ENCODE results near the gene SFI1.
A peak's percentile ranks its signal among the peaks of the same experiment; 100 is the strongest.
"Not testable (repeated sequence)": the region's sequence is repeated elsewhere in the genome, so short reads cannot be mapped to it uniquely, and the experiment has no call there.

Gene SFI1, protein sequence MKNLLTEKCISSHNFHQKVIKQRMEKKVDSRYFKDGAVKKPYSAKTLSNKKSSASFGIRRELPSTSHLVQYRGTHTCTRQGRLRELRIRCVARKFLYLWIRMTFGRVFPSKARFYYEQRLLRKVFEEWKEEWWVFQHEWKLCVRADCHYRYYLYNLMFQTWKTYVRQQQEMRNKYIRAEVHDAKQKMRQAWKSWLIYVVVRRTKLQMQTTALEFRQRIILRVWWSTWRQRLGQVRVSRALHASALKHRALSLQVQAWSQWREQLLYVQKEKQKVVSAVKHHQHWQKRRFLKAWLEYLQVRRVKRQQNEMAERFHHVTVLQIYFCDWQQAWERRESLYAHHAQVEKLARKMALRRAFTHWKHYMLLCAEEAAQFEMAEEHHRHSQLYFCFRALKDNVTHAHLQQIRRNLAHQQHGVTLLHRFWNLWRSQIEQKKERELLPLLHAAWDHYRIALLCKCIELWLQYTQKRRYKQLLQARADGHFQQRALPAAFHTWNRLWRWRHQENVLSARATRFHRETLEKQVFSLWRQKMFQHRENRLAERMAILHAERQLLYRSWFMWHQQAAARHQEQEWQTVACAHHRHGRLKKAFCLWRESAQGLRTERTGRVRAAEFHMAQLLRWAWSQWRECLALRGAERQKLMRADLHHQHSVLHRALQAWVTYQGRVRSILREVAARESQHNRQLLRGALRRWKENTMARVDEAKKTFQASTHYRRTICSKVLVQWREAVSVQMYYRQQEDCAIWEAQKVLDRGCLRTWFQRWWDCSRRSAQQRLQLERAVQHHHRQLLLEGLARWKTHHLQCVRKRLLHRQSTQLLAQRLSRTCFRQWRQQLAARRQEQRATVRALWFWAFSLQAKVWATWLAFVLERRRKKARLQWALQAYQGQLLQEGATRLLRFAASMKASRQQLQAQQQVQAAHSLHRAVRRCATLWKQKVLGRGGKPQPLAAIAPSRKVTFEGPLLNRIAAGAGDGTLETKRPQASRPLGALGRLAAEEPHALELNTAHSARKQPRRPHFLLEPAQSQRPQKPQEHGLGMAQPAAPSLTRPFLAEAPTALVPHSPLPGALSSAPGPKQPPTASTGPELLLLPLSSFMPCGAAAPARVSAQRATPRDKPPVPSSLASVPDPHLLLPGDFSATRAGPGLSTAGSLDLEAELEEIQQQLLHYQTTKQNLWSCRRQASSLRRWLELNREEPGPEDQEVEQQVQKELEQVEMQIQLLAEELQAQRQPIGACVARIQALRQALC

DNA sequence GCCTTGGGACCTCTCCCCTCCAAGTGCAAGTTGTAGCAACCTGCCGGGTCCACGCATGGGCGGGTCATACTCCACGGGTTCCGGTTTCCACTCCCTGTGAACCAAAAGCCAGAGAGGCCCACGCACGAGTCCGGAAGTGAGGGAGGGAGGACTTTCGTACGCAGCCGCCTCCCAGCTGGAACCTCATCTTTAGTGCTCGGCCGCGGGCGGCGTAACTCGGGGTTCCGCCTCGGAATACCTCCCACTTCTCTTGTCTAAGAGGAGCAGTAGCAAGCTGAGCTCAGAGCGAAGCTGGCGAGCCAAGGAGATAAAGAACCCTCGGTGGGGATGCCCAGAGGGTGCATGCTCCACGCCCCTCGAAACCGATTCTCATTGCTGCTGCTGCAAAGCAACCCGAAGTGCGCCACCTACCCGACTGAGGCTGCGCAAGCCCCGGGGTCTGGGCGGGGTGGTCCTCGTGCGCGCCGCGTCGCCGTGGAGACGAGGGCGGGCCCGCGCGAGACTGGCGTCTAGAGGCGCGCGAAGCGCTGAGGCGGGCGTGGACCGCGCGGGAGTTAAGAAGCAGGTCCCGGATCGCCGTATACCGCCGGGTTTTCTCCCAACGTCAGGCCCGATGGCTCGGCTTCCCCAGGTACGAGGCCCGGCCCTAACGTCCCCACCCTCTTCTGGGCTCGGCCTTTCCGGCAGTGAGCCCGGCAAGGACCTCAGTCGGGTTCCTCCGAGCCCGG is at the start of gene SFI1:
TSS of gene SFI1 (plus strand) at position 530 of the 728 bp plus-strand sequence. CDS start 11,749 bp downstream, outside the sequence.
- H3K4me1 Mint-ChIP-seq: peaks cover 51% of the 10 kb centered on the region
- peaks cover 13% of the 10 kb centered on the region for H3K36me3 Mint-ChIP-seq
- no peaks in the 10 kb centered on the region for H3K27me3 Mint-ChIP-seq
- H3K27ac Mint-ChIP-seq: peak within 1 kb of the TSS; percentile 94
- CTCF ChIA-PET: no interaction called here
- peak; percentile 96 for DNase-seq
- H3K4me3 Mint-ChIP-seq: peak within 1 kb of the TSS; percentile 83
- H3K9me3 Mint-ChIP-seq: no peaks in the 10 kb centered on the region

DNA sequence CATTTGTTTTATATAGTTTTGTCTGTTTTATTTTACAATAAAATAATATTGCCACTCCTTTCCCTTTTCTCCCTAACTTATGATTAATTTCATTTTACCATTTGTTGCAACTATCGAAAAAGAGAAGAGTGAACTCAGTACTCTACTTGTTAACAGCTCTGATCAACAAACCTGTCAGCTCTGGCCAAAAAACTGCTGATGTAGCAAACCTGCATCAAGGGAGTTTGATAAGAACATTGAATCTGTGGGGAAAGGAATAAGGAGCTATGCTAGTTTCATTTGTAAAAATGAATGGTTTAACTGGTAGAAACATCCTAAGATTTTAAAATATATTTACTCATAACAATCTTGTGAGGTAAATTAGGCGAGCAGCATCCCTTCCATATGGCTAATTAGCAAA is 49.6 kb upstream of the SFI1 start:
- H3K9me3 Mint-ChIP-seq: no peaks in the 10 kb centered on the region
- peaks cover 49% of the 10 kb centered on the region for H3K36me3 Mint-ChIP-seq
- CTCF ChIA-PET: no interaction called here
- no peaks in the 10 kb centered on the region for H3K4me1 Mint-ChIP-seq
- DNase-seq: no peak
- H3K4me3 Mint-ChIP-seq: no peak overlapping the region
- no peak overlapping the region for H3K27ac Mint-ChIP-seq
- H3K27me3 Mint-ChIP-seq: no peaks in the 10 kb centered on the region

DNA sequence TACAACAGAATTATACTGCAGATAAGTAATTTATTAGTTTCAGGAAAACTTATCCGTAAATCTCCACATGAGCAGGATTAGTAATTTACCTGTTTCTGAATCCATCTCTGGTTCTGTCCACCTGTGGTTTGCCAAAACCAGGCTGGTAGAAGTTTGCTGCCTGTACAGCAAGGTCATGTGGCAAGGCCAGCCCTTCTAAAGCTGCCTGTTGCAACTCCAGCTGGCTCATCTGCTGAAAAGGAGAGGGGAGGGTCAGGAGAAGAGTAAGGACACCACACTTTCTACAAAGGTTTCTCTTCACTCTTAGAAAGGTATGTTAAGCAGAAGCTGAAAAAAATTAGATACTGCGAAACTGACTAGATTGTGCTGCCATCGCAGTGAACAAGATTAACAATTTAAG is 49.0 kb upstream of the SFI1 start:
- H3K9me3 Mint-ChIP-seq: no peaks in the 10 kb centered on the region
- H3K27me3 Mint-ChIP-seq: no peaks in the 10 kb centered on the region
- no peak overlapping the region for H3K4me3 Mint-ChIP-seq
- peaks cover 43% of the 10 kb centered on the region for H3K36me3 Mint-ChIP-seq
- no peak for DNase-seq
- CTCF ChIA-PET: no interaction called here
- H3K27ac Mint-ChIP-seq: peak overlapping the region; percentile 42
- no peaks in the 10 kb centered on the region for H3K4me1 Mint-ChIP-seq

DNA sequence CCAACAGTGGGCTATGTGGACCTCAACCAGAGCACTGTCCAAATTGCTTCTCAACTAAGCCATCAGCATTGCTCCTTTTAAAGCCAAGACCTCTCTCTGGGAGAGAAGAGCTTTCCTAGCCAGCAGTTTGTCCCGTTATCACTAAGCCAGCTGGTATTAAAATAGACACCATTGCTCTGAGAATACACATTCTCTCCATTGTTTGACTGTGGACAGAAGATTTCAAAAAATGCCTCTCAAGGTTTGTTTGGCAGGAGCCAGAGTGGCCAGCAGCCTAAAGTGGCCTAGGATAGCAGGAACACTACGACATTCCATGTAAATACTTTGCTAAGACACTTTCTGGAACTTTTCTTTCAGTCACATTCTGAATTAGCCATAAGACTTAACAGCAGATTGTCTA is 48.0 kb upstream of the SFI1 start:
- Mint-ChIP-seq H3K27me3 (no peaks in the 10 kb centered on the region), H3K27ac (no peak overlapping the region), H3K4me1 (no peaks in the 10 kb centered on the region), H3K9me3 (no peaks in the 10 kb centered on the region), H3K36me3 (peaks cover 35% of the 10 kb centered on the region), H3K4me3 (no peak overlapping the region)
- CTCF ChIA-PET: no interaction called here
- no peak for DNase-seq

DNA sequence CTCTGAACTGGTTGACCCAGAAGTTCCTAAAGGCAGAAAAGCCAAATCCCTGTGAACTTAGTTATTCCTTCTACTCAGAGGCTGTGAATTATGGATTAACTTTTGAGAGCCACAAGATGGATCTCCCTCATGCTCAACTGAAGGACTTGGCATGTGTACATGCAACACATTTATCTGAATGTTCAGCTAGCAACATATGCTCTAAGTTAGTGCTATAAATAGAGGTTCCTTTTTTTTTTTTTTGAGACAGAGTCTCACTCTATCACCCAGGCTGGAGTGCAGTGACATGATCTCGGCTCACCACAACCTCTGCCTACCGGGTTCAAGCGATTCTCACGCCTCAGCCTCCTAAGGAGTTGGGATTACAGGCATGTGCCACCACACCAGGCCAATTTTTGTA is 46.8 kb upstream of the SFI1 start:
- no peaks in the 10 kb centered on the region for H3K9me3 Mint-ChIP-seq
- H3K36me3 Mint-ChIP-seq: peaks cover 33% of the 10 kb centered on the region
- no peaks in the 10 kb centered on the region for H3K27me3 Mint-ChIP-seq
- no peaks in the 10 kb centered on the region for H3K4me1 Mint-ChIP-seq
- no peak for DNase-seq
- H3K27ac Mint-ChIP-seq: no peak overlapping the region
- CTCF ChIA-PET: no interaction called here
- no peak overlapping the region for H3K4me3 Mint-ChIP-seq

DNA sequence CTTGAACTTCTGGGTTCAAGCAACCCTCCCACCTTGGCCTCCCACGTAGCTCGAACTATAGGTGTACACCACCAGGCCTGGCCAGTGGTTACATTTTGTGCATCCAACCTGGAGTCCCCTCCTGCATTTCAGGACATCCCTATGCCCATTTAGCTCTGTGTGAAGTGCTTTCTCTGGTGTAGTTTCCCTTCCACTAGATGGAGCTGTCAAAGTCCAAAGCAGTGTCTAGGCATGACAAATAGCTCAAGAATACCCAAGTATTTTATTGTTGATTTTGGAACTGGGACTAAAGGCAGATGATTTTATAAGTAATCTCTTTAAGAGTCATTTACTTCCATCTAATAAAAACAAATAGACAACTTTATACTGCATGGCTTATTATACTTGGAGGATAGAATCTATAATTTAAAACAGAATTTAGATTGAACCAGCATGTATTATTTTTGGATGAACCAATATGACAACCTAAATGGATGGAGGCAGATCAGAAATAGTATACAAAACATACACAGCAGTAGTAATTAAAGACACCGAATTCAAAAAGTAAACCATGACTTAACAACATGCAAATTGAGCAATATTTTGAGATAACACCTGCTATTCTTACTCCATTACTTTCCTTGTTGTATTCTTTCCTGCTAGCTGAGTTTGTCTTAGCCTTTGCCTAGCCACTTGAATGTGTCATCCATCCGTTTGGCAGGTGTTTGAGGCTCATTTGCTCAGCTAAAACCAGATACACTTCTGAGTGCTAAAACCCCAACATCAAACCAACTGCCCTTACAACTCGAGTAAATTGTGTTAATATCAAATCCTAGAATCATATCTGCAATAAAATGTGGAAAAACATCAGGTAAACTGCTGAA is 44.4 kb upstream of the SFI1 start:
- Mint-ChIP-seq H3K27me3 (no peaks in the 10 kb centered on the region), H3K27ac (peak overlapping the region; percentile 16), H3K36me3 (peaks cover 22% of the 10 kb centered on the region), H3K4me3 (no peak overlapping the region), H3K4me1 (no peaks in the 10 kb centered on the region), H3K9me3 (no peaks in the 10 kb centered on the region)
- CTCF ChIA-PET: interaction anchor here (0.7 to 2.3 kb wide), 17 partner anchors 9 to 518 kb away, joined by 3 to 20 read pairs (median 4); partner anchors contain the start of gene EIF4ENIF1
- no peak for DNase-seq

DNA sequence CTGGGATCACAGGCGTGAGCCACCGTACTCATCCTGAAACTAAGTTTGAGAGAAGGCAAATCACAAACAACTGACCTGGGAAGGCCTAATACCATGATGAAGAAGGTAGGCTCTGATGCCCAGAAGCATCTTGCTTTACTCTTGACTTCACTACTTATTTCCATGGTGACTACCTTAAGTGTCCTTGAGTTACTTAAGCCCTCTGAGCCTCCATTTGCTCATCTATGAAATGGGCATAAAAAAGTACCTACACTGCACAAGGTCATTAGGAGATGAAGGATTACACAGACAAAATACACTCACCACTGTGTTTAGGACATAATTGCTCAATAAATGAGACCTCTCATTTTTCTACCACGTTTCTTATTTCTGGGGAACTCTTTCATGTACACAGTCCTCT is 34.6 kb upstream of the SFI1 start:
- CTCF ChIA-PET: no interaction called here

DNA sequence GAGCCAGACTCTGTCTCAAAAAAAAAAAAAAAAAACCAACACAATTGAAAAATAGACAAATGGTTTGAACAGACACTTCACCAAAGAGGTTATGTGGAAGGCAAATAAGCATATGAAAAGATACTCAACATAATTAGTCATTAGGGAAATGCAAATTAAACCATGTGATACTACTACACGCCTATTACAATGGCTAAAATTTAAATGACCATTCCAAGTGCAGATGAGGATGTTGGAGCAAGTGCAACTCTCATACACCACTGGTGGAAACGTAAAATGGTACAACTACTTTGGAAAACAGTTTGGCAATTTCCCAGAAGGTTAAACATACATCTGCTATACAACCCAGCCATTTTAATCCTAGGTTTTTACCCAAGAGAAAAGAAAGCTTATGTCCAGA is 31.0 kb upstream of the SFI1 start:
- no peak overlapping the region for H3K4me3 Mint-ChIP-seq
- H3K27ac Mint-ChIP-seq: no peak overlapping the region
- CTCF ChIA-PET: no interaction called here
- no peak for DNase-seq
- no peaks in the 10 kb centered on the region for H3K27me3 Mint-ChIP-seq
- no peaks in the 10 kb centered on the region for H3K9me3 Mint-ChIP-seq
- H3K4me1 Mint-ChIP-seq: no peaks in the 10 kb centered on the region
- H3K36me3 Mint-ChIP-seq: peaks cover 46% of the 10 kb centered on the region

More for the DNA sequence above, 34.6 kb upstream of the SFI1 start:
- Mint-ChIP-seq H3K36me3 (peaks cover 41% of the 10 kb centered on the region), H3K4me1 (no peaks in the 10 kb centered on the region), H3K27ac (no peak overlapping the region), H3K4me3 (no peak overlapping the region), H3K27me3 (no peaks in the 10 kb centered on the region), H3K9me3 (no peaks in the 10 kb centered on the region)
- DNase-seq: no peak

DNA sequence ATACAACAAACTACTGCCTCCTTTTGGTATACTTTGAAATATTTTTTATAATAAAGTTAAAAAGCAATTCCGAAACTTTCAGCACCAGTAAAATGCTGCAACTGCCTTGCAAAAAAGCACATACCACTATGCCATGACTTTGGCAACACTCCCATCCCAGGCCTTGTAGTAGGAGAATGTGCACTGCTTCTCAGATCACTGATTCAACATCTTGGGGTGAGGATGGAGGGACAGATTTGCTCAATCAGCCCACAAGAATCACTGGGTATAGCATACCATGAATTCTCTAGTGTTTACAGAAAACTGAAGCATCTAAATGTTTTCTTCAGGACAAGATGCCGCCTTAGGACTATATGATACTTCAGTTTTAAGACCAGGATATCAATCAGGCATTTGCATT is 21.6 kb upstream of the SFI1 start:
- Mint-ChIP-seq H3K36me3 (peaks cover 25% of the 10 kb centered on the region), H3K4me3 (no peak overlapping the region), H3K9me3 (no peaks in the 10 kb centered on the region), H3K4me1 (peaks cover 13% of the 10 kb centered on the region), H3K27ac (no peak overlapping the region), H3K27me3 (no peaks in the 10 kb centered on the region)
- CTCF ChIA-PET: no interaction called here
- DNase-seq: no peak

DNA sequence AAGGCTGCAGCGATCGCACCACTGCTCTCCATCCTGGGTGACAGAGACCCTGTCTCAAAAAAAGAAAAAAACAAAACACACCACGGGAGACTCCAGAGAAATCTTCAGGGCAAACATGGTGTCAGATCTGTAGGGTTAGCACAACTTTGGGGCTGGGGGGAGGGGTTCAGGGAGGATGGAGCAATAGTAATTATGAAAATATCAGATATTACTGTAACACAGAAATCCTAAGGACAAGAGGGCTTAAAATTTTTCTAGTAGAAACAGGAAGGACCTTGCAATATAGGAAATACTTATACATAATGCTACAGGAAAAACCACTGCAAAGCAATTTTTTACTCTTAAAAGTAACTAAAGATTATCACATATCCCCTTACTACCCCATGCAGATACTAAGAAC is 20.5 kb upstream of the SFI1 start:
- Mint-ChIP-seq H3K4me1 (peaks cover 13% of the 10 kb centered on the region), H3K27ac (no peak overlapping the region), H3K27me3 (no peaks in the 10 kb centered on the region), H3K36me3 (peaks cover 31% of the 10 kb centered on the region), H3K4me3 (no peak overlapping the region), H3K9me3 (no peaks in the 10 kb centered on the region)
- no peak for DNase-seq
- CTCF ChIA-PET: no interaction called here

DNA sequence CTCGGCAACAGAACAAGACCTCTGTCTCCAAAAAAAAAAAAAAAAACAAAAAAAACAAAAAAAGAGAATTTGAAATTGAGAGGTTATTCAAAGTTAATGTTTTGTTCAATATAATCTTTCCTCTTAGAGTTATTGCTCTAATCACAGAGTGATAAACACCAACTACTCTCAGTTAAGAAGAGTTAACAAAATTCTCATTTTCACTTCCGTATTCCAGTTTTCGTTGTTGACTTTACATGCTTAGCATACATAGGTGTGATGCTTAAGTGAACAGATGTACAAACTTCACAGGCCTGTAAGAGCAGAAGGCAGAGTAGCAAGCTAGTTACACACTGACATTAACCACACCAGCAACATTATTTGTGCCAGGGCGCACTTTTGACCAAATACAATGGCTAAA is 19.0 kb upstream of the SFI1 start:
- H3K4me1 Mint-ChIP-seq: peaks cover 13% of the 10 kb centered on the region
- DNase-seq: no peak
- CTCF ChIA-PET: no interaction called here
- no peak overlapping the region for H3K27ac Mint-ChIP-seq
- no peaks in the 10 kb centered on the region for H3K27me3 Mint-ChIP-seq
- H3K4me3 Mint-ChIP-seq: no peak overlapping the region
- H3K36me3 Mint-ChIP-seq: peaks cover 35% of the 10 kb centered on the region
- H3K9me3 Mint-ChIP-seq: no peaks in the 10 kb centered on the region

DNA sequence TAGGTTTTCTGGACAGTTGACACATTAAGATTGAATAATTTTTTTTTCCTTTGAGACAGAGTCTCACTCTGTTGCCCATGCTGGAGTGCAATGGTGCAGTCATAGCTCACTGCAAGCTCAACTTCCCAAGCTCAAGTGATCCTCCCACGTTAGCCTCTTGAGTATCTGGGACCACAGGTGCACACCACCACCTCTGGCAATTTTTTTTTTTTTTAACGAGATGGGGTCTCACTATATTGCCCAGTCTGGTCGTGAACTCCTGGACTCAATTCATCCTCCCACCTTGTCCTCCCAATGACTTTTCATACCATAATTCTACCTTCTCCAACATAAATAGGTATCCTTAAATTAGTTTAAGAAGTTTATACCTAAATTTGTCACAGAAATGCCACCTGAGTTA is 15.2 kb upstream of the SFI1 start:
- Mint-ChIP-seq H3K27ac (no peak overlapping the region), H3K9me3 (no peaks in the 10 kb centered on the region), H3K4me3 (no peak overlapping the region), H3K4me1 (peaks cover 29% of the 10 kb centered on the region), H3K27me3 (no peaks in the 10 kb centered on the region), H3K36me3 (peaks cover 48% of the 10 kb centered on the region)
- DNase-seq: no peak
- CTCF ChIA-PET: interaction anchor here (0.6 kb wide), 1 partner anchor 141 kb away, joined by 3 read pairs; no protein-coding TSS in a partner anchor

DNA sequence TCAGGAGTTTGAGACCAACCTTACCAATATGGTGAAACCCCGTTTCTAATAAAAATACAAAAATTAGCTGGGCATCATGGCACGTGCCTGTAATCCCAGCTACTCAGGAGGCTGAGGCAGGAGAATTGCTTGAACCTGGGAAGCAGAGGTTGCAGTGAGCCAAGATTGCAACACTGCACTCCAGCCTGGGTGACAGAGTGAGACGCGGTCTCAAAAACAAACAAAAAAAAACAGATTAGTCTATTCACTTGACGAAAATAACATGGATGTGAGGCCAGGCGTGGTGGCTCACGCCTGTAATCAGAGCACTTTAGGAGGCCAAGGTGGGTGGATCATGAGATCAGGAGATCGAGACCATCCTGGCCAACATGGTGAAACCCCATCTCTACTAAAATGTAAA is 13.9 kb upstream of the SFI1 start:
- DNase-seq, H3K27me3 Mint-ChIP-seq, H3K4me3 Mint-ChIP-seq, CTCF ChIA-PET, H3K9me3 Mint-ChIP-seq, H3K27ac Mint-ChIP-seq: not testable (repeated sequence)
- peaks cover 50% of the 10 kb centered on the region for H3K36me3 Mint-ChIP-seq
- H3K4me1 Mint-ChIP-seq: peaks cover 33% of the 10 kb centered on the region

Data from activated naive CD4-positive, alpha-beta T cell treated with anti-CD3 and anti-CD28 coated beads, Interleukin-2, amount 10 ng/mL, durations not matched to agents 7 days and 5 days (primary cell).